Panc1 (cell line): ENCODE results near the gene PRODH2. TPM values are rescaled to one million over a fixed set of nuclear protein-coding genes. Genes with fewer than 3 reads are reported as not detected.

Experiments
- ATAC-seq: fragments of 200-7000 bp; cut with Tn5 transposase; 2 replicates; pipeline ENCODE4 v1.9.1; 2020; ENCODE audit warnings: mild to moderate bottlenecking, moderate library complexity
- BruUV-seq: library from RNA; stranded (reverse); fragments of 400-500 nt; replicated peaks from 2 replicates; lab custom pipeline; 2021; lab: Mats Ljungman, UMichigan
- CTCF ChIA-PET: fragments of 300-600 bp; sonication (Branson Sonifier 250); formaldehyde crosslinking; loops from one replicate; lab custom pipeline; 2022; ENCODE audit warnings: antibody characterized with exemption; lab: Charles Lee
- POLR2A ChIA-PET: fragments of 300-600 bp; sonication (Branson Sonifier 250); formaldehyde crosslinking; loops from one replicate; lab custom pipeline; 2022; ENCODE audit warnings: antibody characterized with exemption; lab: Charles Lee
- DNase-seq: peaks from one replicate; pipeline ENCODE4 v3.0.0-alpha.2; 2010; ENCODE audit warnings: low read depth, low spot score
- H3K27ac ChIP-seq: 2 replicates; pipeline ENCODE4 v1.5.1; 2011; ENCODE audit warnings: mild to moderate bottlenecking, low read length, inconsistent platforms
- H3K27me3 ChIP-seq: fragments of 200-500 bp; sonication (Bioruptor generic); 2 replicates; pipeline ENCODE4 v1.6.0; 2014; ENCODE audit warnings: low read length, inconsistent platforms; ENCODE audit not compliant: control insufficient read depth, insufficient read depth
- H3K36me3 ChIP-seq: fragments of 200-500 bp; sonication (Bioruptor generic); 2 replicates; pipeline ENCODE4 v1.5.1; 2014; ENCODE audit warnings: inconsistent platforms, mild to moderate bottlenecking, low read length, moderate library complexity; ENCODE audit not compliant: control insufficient read depth, insufficient read depth
- H3K4me1 ChIP-seq: 2 replicates; pipeline ENCODE4 v1.5.1; 2011; ENCODE audit warnings: inconsistent platforms, mild to moderate bottlenecking, low read length, moderate library complexity; ENCODE audit not compliant: control insufficient read depth, insufficient read depth
- H3K4me3 ChIP-seq, 2 experiments: 2 replicates each; pipeline ENCODE4 v1.5.1; 2011 to 2012; ENCODE audit warnings: low read depth in 2 of 2, low read length in 2 of 2, mild to moderate bottlenecking in 2 of 2, inconsistent platforms in 1 of 2, moderate library complexity in 1 of 2
- H3K9me3 ChIP-seq: fragments of 200-500 bp; sonication (Bioruptor generic); 2 replicates; pipeline ENCODE4 v1.5.1; 2014; ENCODE audit warnings: low read depth, mild to moderate bottlenecking, inconsistent platforms, low read length, moderate library complexity; ENCODE audit not compliant: control insufficient read depth, insufficient read depth
- POLR2AphosphoS5 ChIP-seq: IDR thresholded peaks from 2 replicates; pipeline ENCODE4 v1.6.1; 2012; ENCODE audit warnings: mild to moderate bottlenecking, low read depth, low read length, moderate library complexity
- SIN3A ChIP-seq: IDR thresholded peaks from 2 replicates; pipeline ENCODE4 v1.6.1; 2012; ENCODE audit warnings: low read depth, mild to moderate bottlenecking, low read length, moderate library complexity, borderline replicate concordance; ENCODE audit not compliant: insufficient read depth
- TCF7L2 ChIP-seq: IDR thresholded peaks from 2 replicates; pipeline ENCODE4 v1.6.1; 2011; ENCODE audit warnings: mild to moderate bottlenecking, low read depth, low read length, inconsistent platforms
- in situ Hi-C: cut with HindIII; loops from 2 replicates; pipeline ENCODE4 v1.10.0; 2016; ENCODE audit warnings: low sequenced_read_pairs, low pct_unique_long_range_greater_than_20kb
- intact Hi-C: fragments of 100-400 bp; cut with micrococcal nuclease; formaldehyde crosslinking; loops from one replicate; pipeline ENCODE4 v1.10.0; 2022; ENCODE audit not compliant: unreplicated experiment
- total RNA-seq: library from RNA; stranded (reverse); gene quantifications from one replicate; pipeline ENCODE4 v1.2.1, GENCODE V29; 2021; ENCODE audit not compliant: unreplicated experiment
- TF ChIP-seq, protein P1 (sequence below): fragments of 450-650 bp; IDR thresholded peaks from 2 replicates; pipeline ENCODE4 v1.5.1; 2017; ENCODE audit warnings: mild to moderate bottlenecking
- TF ChIP-seq, protein P2 (sequence below), 2 experiments: IDR thresholded peaks; 2 replicates each; pipeline ENCODE4 v1.6.1; 2011 to 2012; ENCODE audit warnings: low read depth in 2 of 2, control low read depth in 1 of 2, low read length in 1 of 2, mild to moderate bottlenecking in 1 of 2, moderate library complexity in 1 of 2; ENCODE audit not compliant: insufficient read depth in 1 of 2

PRODH2 gene
- total RNA-seq, 1 experiment from 2014 or later: not detected

DNA sequence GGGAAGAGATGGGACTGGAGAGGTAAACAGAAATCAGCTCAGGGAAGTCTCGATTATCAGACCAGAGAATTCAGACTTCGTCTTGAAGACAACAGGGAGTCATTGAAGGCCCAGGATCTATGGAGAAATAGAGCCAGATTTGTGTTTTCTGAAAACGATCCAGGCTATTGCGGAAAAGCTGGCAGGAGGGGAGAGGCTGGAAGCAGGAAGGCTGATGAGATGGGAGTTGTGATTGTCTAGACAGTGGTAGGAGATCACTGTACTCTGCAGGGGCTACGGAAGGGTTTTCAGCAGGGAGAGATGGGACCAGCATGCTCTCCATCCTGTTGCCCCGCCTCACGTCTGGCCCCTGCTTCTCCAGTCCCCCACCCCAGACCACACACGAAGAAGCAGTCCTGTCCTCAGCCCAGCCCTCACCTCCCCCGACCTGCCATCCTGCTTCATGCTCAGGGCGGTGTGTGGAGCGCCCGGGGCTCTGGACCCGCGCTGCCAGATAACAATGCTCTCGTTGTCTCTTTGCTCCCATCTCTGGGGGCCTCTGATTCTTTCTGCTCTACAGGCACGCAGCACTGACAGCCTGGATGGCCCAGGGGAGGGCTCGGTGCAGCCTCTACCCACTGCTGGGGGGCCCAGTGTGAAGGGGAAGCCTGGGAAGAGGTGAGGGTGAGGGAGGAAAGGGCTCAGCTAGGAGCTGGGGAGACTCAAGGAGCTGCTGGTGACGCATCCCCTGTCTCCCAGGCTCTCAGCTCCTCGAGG lies 35.4 kb downstream of the PRODH2 start:
- DNase-seq (no peak), ATAC-seq (no peak)
- in situ Hi-C loops (no loop called here), intact Hi-C loops (no loop called here)
- Histone ChIP-seq H3K4me3 (no peak overlapping the region), H3K27ac (no peak overlapping the region), H3K9me3 (no peaks in the 10 kb centered on the region), H3K27me3 (no peaks in the 10 kb centered on the region), H3K36me3 (no peaks in the 10 kb centered on the region), H3K4me1 (peaks cover 11% of the 10 kb centered on the region; the same call in 1 of the 2 replicates)
- ChIA-PET POLR2A (interaction anchor here (0.6 kb wide), 1 partner anchor 14 kb away, joined by 3 read pairs; no protein-coding TSS in a partner anchor), CTCF (interaction anchor here (0.5 kb wide), 1 partner anchor 83 kb away, joined by 4 read pairs; no protein-coding TSS in a partner anchor)
- TF ChIP-seq SIN3A: no peak
- BruUV-seq: TSS peak; percentile 74

DNA sequence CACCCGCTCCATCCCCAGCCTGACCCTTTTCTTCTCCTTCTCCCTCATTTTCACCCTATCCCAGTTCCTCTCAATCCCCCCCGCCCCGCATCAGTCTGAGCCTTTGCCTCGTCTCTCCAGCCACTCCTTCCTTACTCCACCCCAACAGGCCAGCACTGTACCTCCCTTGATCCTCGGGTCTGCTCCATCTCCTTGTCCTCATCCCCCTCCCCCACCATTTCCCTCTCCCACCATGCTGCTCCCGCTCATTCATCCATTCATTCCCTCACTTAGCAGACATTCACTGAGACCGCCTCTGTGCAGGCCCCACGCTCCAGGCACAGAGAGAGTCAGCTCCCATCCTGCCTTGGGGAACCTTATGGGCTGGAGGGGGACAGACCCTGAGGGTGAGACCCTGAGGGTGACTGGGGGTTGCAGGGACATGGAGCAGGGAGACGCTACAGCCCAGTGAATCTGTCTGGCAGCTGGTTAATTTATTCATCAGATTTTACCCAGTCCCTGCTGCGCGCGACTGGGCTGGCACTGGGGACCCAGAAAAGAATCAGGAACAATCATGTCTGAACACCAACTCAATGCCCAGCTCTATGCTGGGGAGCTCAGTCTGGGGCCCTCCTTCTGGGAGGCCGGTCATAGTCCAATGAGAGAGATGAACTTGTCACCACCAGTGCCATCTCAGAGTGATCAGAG lies 36.4 kb downstream of the PRODH2 start:
- POLR2A ChIA-PET: interaction anchor here (0.6 kb wide), 1 partner anchor 32 kb away, joined by 9 read pairs; no protein-coding TSS in a partner anchor
- BruUV-seq: no TSS peak
- H3K36me3 ChIP-seq: no peaks in the 10 kb centered on the region
- H3K27ac ChIP-seq: peak overlapping the region; percentile 24; the same call in 1 of the 2 replicates
- intact Hi-C loops (no loop called here), in situ Hi-C loops (no loop called here)
- H3K4me3 ChIP-seq: peak overlapping the region; percentile 54 to 65
- TF ChIP-seq SIN3A (no peak), TCF7L2 (no peak), POLR2AphosphoS5 (no peak)
- TF ChIP-seq, protein P1, sequence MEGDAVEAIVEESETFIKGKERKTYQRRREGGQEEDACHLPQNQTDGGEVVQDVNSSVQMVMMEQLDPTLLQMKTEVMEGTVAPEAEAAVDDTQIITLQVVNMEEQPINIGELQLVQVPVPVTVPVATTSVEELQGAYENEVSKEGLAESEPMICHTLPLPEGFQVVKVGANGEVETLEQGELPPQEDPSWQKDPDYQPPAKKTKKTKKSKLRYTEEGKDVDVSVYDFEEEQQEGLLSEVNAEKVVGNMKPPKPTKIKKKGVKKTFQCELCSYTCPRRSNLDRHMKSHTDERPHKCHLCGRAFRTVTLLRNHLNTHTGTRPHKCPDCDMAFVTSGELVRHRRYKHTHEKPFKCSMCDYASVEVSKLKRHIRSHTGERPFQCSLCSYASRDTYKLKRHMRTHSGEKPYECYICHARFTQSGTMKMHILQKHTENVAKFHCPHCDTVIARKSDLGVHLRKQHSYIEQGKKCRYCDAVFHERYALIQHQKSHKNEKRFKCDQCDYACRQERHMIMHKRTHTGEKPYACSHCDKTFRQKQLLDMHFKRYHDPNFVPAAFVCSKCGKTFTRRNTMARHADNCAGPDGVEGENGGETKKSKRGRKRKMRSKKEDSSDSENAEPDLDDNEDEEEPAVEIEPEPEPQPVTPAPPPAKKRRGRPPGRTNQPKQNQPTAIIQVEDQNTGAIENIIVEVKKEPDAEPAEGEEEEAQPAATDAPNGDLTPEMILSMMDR: no peak
- TF ChIP-seq, protein P2, sequence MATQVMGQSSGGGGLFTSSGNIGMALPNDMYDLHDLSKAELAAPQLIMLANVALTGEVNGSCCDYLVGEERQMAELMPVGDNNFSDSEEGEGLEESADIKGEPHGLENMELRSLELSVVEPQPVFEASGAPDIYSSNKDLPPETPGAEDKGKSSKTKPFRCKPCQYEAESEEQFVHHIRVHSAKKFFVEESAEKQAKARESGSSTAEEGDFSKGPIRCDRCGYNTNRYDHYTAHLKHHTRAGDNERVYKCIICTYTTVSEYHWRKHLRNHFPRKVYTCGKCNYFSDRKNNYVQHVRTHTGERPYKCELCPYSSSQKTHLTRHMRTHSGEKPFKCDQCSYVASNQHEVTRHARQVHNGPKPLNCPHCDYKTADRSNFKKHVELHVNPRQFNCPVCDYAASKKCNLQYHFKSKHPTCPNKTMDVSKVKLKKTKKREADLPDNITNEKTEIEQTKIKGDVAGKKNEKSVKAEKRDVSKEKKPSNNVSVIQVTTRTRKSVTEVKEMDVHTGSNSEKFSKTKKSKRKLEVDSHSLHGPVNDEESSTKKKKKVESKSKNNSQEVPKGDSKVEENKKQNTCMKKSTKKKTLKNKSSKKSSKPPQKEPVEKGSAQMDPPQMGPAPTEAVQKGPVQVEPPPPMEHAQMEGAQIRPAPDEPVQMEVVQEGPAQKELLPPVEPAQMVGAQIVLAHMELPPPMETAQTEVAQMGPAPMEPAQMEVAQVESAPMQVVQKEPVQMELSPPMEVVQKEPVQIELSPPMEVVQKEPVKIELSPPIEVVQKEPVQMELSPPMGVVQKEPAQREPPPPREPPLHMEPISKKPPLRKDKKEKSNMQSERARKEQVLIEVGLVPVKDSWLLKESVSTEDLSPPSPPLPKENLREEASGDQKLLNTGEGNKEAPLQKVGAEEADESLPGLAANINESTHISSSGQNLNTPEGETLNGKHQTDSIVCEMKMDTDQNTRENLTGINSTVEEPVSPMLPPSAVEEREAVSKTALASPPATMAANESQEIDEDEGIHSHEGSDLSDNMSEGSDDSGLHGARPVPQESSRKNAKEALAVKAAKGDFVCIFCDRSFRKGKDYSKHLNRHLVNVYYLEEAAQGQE (IDR thresholded peaks at IDR 0.05; ENCODE audit: insufficient read depth in 1 of 2, low read depth in 2 of 2, low read length in 1 of 2): no peak
- no peak for DNase-seq
- CTCF ChIA-PET: interaction anchor here (0.5 kb wide), 1 partner anchor 82 kb away, joined by 4 read pairs; no protein-coding TSS in a partner anchor
- no peak for ATAC-seq
- H3K27me3 ChIP-seq: no peaks in the 10 kb centered on the region
- no peaks in the 10 kb centered on the region for H3K9me3 ChIP-seq
- peaks cover 11% of the 10 kb centered on the region; the same call in 1 of the 2 replicates for H3K4me1 ChIP-seq
